ENCODE data around the gene PLA2G6. TPM values are rescaled to one million over a fixed set of nuclear protein-coding genes. Genes with fewer than 3 reads are reported as not detected.
A peak's percentile ranks its signal among the peaks of the same experiment; 100 is the strongest.

PLA2G6 gene
- total and polyA plus RNA-seq, 2 of the 13 experiments (the other 11 are each of a cell fraction or from before 2014, with no cell fraction given), result 4.8 to 11.5 TPM

GRCh38 chr22:38202437-38203089 is 20.9 kb upstream of the PLA2G6 start (continued):
- no peak for TF ChIP-seq SP5 (CRISPR knock-in tag; IDR thresholded peaks at IDR 0.05; ENCODE audit: borderline replicate concordance, low read depth)
- peak; percentile 15 for TF ChIP-seq ASH2L (IDR thresholded peaks at IDR 0.05; ENCODE audit: insufficient read length, low read depth, low read length)
- no peak; the same call in 1 of the 2 replicates for TF ChIP-seq HDAC2 (CRISPR knock-in tag; IDR thresholded peaks at IDR 0.05)
- TF ChIP-seq MXI1 (IDR thresholded peaks at IDR 0.05; ENCODE audit: borderline replicate concordance, low read depth, low read length), result peak; percentile 91; the same call in 2 of the 3 replicates
- no peak for TF ChIP-seq KAT8 (CRISPR knock-in tag; IDR thresholded peaks at IDR 0.05)
- peak; percentile 2; the same call in 1 of the 2 replicates for TF ChIP-seq BHLHE40 (IDR thresholded peaks at IDR 0.05; ENCODE audit: low read length)
- 0 out of 2 replicates have a peak, but pooled peaks have one; percentile 5 for TF ChIP-seq ZNF678 (CRISPR knock-in tag; IDR thresholded peaks at IDR 0.05)
- 0 out of 2 replicates have a peak, but pooled peaks have one; percentile 17 for TF ChIP-seq ZNF143 (CRISPR knock-in tag; IDR thresholded peaks at IDR 0.05)
- TF ChIP-seq MATR3 (CRISPR knock-in tag; IDR thresholded peaks at IDR 0.05), result no peak
- TF ChIP-seq ZNF563 (CRISPR knock-in tag; IDR thresholded peaks at IDR 0.05), result 0 out of 2 replicates have a peak, but pooled peaks have one; percentile 80
- peak; percentile 72; the same call in 1 of the 2 replicates for TF ChIP-seq MNT (IDR thresholded peaks at IDR 0.05)
- TF ChIP-seq ZNF432 (CRISPR knock-in tag; IDR thresholded peaks at IDR 0.05; ENCODE audit: borderline replicate concordance), result no peak
- TF ChIP-seq ZNF564 (CRISPR knock-in tag; IDR thresholded peaks at IDR 0.05), result 0 out of 2 replicates have a peak, but pooled peaks have one; percentile 29
- TF ChIP-seq, protein P1, sequence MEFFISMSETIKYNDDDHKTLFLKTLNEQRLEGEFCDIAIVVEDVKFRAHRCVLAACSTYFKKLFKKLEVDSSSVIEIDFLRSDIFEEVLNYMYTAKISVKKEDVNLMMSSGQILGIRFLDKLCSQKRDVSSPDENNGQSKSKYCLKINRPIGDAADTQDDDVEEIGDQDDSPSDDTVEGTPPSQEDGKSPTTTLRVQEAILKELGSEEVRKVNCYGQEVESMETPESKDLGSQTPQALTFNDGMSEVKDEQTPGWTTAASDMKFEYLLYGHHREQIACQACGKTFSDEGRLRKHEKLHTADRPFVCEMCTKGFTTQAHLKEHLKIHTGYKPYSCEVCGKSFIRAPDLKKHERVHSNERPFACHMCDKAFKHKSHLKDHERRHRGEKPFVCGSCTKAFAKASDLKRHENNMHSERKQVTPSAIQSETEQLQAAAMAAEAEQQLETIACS (CRISPR knock-in tag; IDR thresholded peaks at IDR 0.05), result peak; percentile 76
- TF ChIP-seq ZNF83 (CRISPR knock-in tag; IDR thresholded peaks at IDR 0.05; ENCODE audit: borderline replicate concordance), result peak; percentile 56; the same call in 1 of the 2 replicates
- TF ChIP-seq, protein P2, sequence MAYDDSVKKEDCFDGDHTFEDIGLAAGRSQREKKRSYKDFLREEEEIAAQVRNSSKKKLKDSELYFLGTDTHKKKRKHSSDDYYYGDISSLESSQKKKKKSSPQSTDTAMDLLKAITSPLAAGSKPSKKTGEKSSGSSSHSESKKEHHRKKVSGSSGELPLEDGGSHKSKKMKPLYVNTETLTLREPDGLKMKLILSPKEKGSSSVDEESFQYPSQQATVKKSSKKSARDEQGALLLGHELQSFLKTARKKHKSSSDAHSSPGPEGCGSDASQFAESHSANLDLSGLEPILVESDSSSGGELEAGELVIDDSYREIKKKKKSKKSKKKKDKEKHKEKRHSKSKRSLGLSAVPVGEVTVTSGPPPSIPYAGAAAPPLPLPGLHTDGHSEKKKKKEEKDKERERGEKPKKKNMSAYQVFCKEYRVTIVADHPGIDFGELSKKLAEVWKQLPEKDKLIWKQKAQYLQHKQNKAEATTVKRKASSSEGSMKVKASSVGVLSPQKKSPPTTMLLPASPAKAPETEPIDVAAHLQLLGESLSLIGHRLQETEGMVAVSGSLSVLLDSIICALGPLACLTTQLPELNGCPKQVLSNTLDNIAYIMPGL (CRISPR knock-in tag; IDR thresholded peaks at IDR 0.05; ENCODE audit: borderline replicate concordance in 1 of 2, low read depth in 1 of 2), result peak; percentile 67 to 83; a peak in 3 of 4 replicates
- TF ChIP-seq ZNF34 (CRISPR knock-in tag; IDR thresholded peaks at IDR 0.05; ENCODE audit: borderline replicate concordance), result 0 out of 2 replicates have a peak, but pooled peaks have one; percentile 11
- no peak for TF ChIP-seq FOXA1 (IDR thresholded peaks at IDR 0.05)
- TF ChIP-seq FOXA1 (CRISPR knock-in tag; IDR thresholded peaks at IDR 0.05), result peak; percentile 60; the same call in 1 of the 2 replicates
- TF ChIP-seq YEATS4 (CRISPR knock-in tag; IDR thresholded peaks at IDR 0.05; ENCODE audit: borderline replicate concordance), result peak; percentile 81
- no peak for TF ChIP-seq MAFF (IDR thresholded peaks at IDR 0.05; ENCODE audit: low read depth, low read length)
- TF ChIP-seq, protein P3, sequence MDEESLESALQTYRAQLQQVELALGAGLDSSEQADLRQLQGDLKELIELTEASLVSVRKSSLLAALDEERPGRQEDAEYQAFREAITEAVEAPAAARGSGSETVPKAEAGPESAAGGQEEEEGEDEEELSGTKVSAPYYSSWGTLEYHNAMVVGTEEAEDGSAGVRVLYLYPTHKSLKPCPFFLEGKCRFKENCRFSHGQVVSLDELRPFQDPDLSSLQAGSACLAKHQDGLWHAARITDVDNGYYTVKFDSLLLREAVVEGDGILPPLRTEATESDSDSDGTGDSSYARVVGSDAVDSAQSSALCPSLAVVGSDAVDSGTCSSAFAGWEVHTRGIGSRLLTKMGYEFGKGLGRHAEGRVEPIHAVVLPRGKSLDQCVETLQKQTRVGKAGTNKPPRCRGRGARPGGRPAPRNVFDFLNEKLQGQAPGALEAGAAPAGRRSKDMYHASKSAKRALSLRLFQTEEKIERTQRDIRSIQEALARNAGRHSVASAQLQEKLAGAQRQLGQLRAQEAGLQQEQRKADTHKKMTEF (CRISPR knock-in tag; IDR thresholded peaks at IDR 0.05), result 0 out of 2 replicates have a peak, but pooled peaks have one; percentile 4
- TF ChIP-seq NFATC3 (CRISPR knock-in tag; IDR thresholded peaks at IDR 0.05), result no peak
- no peak for TF ChIP-seq MXD4 (CRISPR knock-in tag; IDR thresholded peaks at IDR 0.05)
